ENCODE results near the gene ADPRM. TPM values are rescaled to one million over a fixed set of nuclear protein-coding genes. Genes with fewer than 3 reads are reported as not detected.

The ADPRM gene
- total RNA-seq, 1 experiment from 2014 or later = 5.1 TPM

GRCh38 chr17:10681866-10682446, 15.4 kb upstream of the ADPRM start:
- no peaks in the 10 kb centered on the region for H3K23me2 ChIP-seq (ENCODE audit: insufficient read length, low read depth, low read length, poor library complexity, severe bottlenecking)
- no peak overlapping the region for H4K91ac ChIP-seq (ENCODE audit: insufficient read length, low read depth, low read length)
- no peak for TF ChIP-seq CTCF (conservative IDR thresholded peaks at IDR 0.05)
- no peak overlapping the region for H3T11ph ChIP-seq (ENCODE audit: low read length)
- no peaks in the 10 kb centered on the region for H3K79me2 ChIP-seq (ENCODE audit: insufficient read depth, low read length)
- no peak overlapping the region for H3K23ac ChIP-seq (ENCODE audit: insufficient read length, low read depth, low read length)
- H2BK12ac ChIP-seq (ENCODE audit: insufficient read length, low read depth, low read length) = no peak overlapping the region
- H2BK20ac ChIP-seq (ENCODE audit: low read depth, low read length, poor library complexity, severe bottlenecking) = no peak overlapping the region
- H3K27me3 Mint-ChIP-seq (ENCODE audit: low read depth) = no peaks in the 10 kb centered on the region
- H2BK5ac ChIP-seq (ENCODE audit: insufficient read length, low read length) = no peak overlapping the region
- no peak overlapping the region for H3K18ac ChIP-seq (ENCODE audit: insufficient read length, low read depth, low read length)
- no peak overlapping the region for H3K4ac ChIP-seq (ENCODE audit: low read depth, low read length)
- no peak overlapping the region for H4K5ac ChIP-seq (ENCODE audit: insufficient read length, low read depth, low read length)
- no peak overlapping the region for H3K4me3 Mint-ChIP-seq
- H3K27ac ChIP-seq (ENCODE audit: insufficient read length, low read depth, low read length) = no peak overlapping the region
- H3K4me2 ChIP-seq (ENCODE audit: insufficient read depth, insufficient read length, low read length) = no peak overlapping the region
- H4K20me1 ChIP-seq (ENCODE audit: control insufficient read depth, insufficient read depth, insufficient read length) = no peaks in the 10 kb centered on the region
- H3K9me3 ChIP-seq (ENCODE audit: control insufficient read depth, low read depth, low read length) = no peaks in the 10 kb centered on the region
- peaks cover 37 to 90% (median 90%) of the 10 kb centered on the region in 3 experiments for H3K36me3 Mint-ChIP-seq (ENCODE audit: insufficient read depth in 1 of 3, low read depth in 3 of 3)
- H3K27me3 ChIP-seq (ENCODE audit: insufficient read depth, low read length) = no peaks in the 10 kb centered on the region
- WGBS (ENCODE audit: extremely low coverage, insufficient read length, low lambda C conversion rate) = no CpG with 5 or more reads among the region's 7 CpGs
- H3K14ac ChIP-seq (ENCODE audit: insufficient read depth, low read length) = no peak overlapping the region
- H2AFZ ChIP-seq (ENCODE audit: low read length) = no peak overlapping the region
- H4K8ac ChIP-seq (replicated peaks; ENCODE audit: insufficient read length, low read depth, low read length) = no peak overlapping the region
- H2BK15ac ChIP-seq (ENCODE audit: low read depth, low read length) = no peak overlapping the region
- H2AK5ac ChIP-seq (ENCODE audit: insufficient read length, low read length) = no peak overlapping the region
- H3K4me1 Mint-ChIP-seq = no peaks in the 10 kb centered on the region
- no peak overlapping the region; a peak in 1 of 7 replicates for H3K27ac Mint-ChIP-seq
- no peaks in the 10 kb centered on the region for H3K9me3 Mint-ChIP-seq
- no peak overlapping the region for H2BK120ac ChIP-seq (ENCODE audit: low read depth, low read length, poor library complexity, severe bottlenecking)
- DNase-seq = no peak
- H3K4me1 ChIP-seq (ENCODE audit: insufficient read depth, low read length) = no peaks in the 10 kb centered on the region
- no peaks in the 10 kb centered on the region for H3K79me1 ChIP-seq (ENCODE audit: insufficient read depth, low read depth, low read length, poor library complexity, severe bottlenecking)
- no peak overlapping the region for H3K56ac ChIP-seq (ENCODE audit: insufficient read length, low read depth, low read length)
- H3K9ac ChIP-seq (ENCODE audit: extremely low read depth, insufficient read length, low read length) = no peak overlapping the region
